SK-N-SH treated with all-trans-retinoic acid at 6 μM for 48 hours (cell line): ENCODE measurements around the gene CTIF.

Experiments
- ATAC-seq: fragments of 200-7000 bp; cut with Tn5 transposase; 3 replicates; pipeline ENCODE4 v1.9.1; 2020; ENCODE audit warnings: mild to moderate bottlenecking, moderate library complexity
- BACH2 ChIP-seq: fragments of 250-450 bp; sonication (Bioruptor Pico); IDR thresholded peaks from 2 replicates; pipeline ENCODE4 v1.9.0; 2021; ENCODE audit warnings: mild to moderate bottlenecking, borderline replicate concordance
- CREB5 ChIP-seq: fragments of 250-450 bp; sonication (Bioruptor Pico); IDR thresholded peaks from 2 replicates; pipeline ENCODE4 v1.5.1; 2020; ENCODE audit warnings: low read depth, mild to moderate bottlenecking, moderate library complexity
- CSDC2 ChIP-seq: fragments of 250-450 bp; sonication (Bioruptor Pico); IDR thresholded peaks from 2 replicates; pipeline ENCODE4 v1.5.0; 2020; ENCODE audit warnings: mild to moderate bottlenecking, moderate library complexity
- CSRNP3 ChIP-seq: fragments of 250-450 bp; sonication (Bioruptor Pico); IDR thresholded peaks from 2 replicates; pipeline ENCODE4 v1.5.1; 2021; ENCODE audit warnings: mild to moderate bottlenecking, moderate library complexity
- ESRRG ChIP-seq: fragments of 250-450 bp; sonication (Bioruptor Pico); IDR thresholded peaks from 2 replicates; pipeline ENCODE4 v1.6.1; 2021; ENCODE audit warnings: mild to moderate bottlenecking
- GLIS3 ChIP-seq: fragments of 250-450 bp; sonication (Bioruptor Pico); IDR thresholded peaks from 2 replicates; pipeline ENCODE4 v1.5.0; 2020; ENCODE audit warnings: mild to moderate bottlenecking, moderate library complexity
- ISL1 ChIP-seq: fragments of 250-450 bp; sonication (Bioruptor Pico); IDR thresholded peaks from 2 replicates; pipeline ENCODE4 v2.1.2; 2022; ENCODE audit warnings: mild to moderate bottlenecking, moderate library complexity
- OSR1 ChIP-seq: fragments of 250-450 bp; sonication (Bioruptor Pico); IDR thresholded peaks from 2 replicates; pipeline ENCODE4 v1.8.0; 2022; ENCODE audit warnings: moderate library complexity, mild to moderate bottlenecking, inconsistent platforms
- PATZ1 ChIP-seq: fragments of 250-450 bp; sonication (Bioruptor Pico); IDR thresholded peaks from 2 replicates; pipeline ENCODE4 v1.8.0; 2020; ENCODE audit warnings: mild to moderate bottlenecking, moderate library complexity, borderline replicate concordance
- POU6F1 ChIP-seq: fragments of 250-450 bp; sonication (Bioruptor Pico); IDR thresholded peaks from 2 replicates; pipeline ENCODE4 v1.8.0; 2021; ENCODE audit warnings: low read depth, mild to moderate bottlenecking, moderate library complexity, borderline replicate concordance
- RARB ChIP-seq: fragments of 250-450 bp; sonication (Bioruptor Pico); IDR thresholded peaks from 2 replicates; pipeline ENCODE4 v1.8.0; 2021; ENCODE audit warnings: mild to moderate bottlenecking, moderate library complexity
- SNAI2 ChIP-seq: fragments of 250-450 bp; sonication (Bioruptor Pico); IDR thresholded peaks from 2 replicates; pipeline ENCODE4 v1.5.0; 2020; ENCODE audit warnings: mild to moderate bottlenecking, moderate library complexity
- TCF4 ChIP-seq: fragments of 250-450 bp; sonication (Bioruptor Pico); IDR thresholded peaks from 2 replicates; pipeline ENCODE4 v1.8.0; 2021; ENCODE audit warnings: mild to moderate bottlenecking, moderate library complexity, borderline replicate concordance
- TOX ChIP-seq: fragments of 250-450 bp; sonication (Bioruptor Pico); IDR thresholded peaks from 2 replicates; pipeline ENCODE4 v1.8.0; 2021; ENCODE audit warnings: mild to moderate bottlenecking, moderate library complexity, borderline replicate concordance
- ZC3H10 ChIP-seq: fragments of 250-450 bp; sonication (Bioruptor Pico); IDR thresholded peaks from 2 replicates; pipeline ENCODE4 v1.5.1; 2021; ENCODE audit warnings: mild to moderate bottlenecking, moderate library complexity
- ZFP3 ChIP-seq: fragments of 250-450 bp; sonication (Bioruptor Pico); IDR thresholded peaks from 2 replicates; pipeline ENCODE4 v1.5.0; 2020; ENCODE audit warnings: mild to moderate bottlenecking, moderate library complexity
- ZFP30 ChIP-seq: fragments of 450-650 bp; formaldehyde crosslinking; IDR thresholded peaks from 2 replicates; pipeline ENCODE4 v1.5.0; 2022; ENCODE audit warnings: mild to moderate bottlenecking, moderate library complexity
- ZNF565 ChIP-seq: fragments of 450-650 bp; formaldehyde crosslinking; conservative IDR thresholded peaks from 2 replicates; pipeline ENCODE4 v1.5.0; 2020; ENCODE audit warnings: low read depth, mild to moderate bottlenecking, moderate library complexity
- ZNF70 ChIP-seq: fragments of 450-650 bp; formaldehyde crosslinking; IDR thresholded peaks from 2 replicates; pipeline ENCODE4 v1.5.0; 2020; ENCODE audit warnings: mild to moderate bottlenecking, moderate library complexity

Gene CTIF

GRCh38 chr18:48543228-48543627, 4.4 kb downstream of the CTIF start:
- TF ChIP-seq ZFP3 = no peak
- TF ChIP-seq CSRNP3 (CRISPR knock-in tag) = no peak
- TF ChIP-seq CSDC2 (CRISPR knock-in tag) = no peak
- no peak for TF ChIP-seq PATZ1 (CRISPR knock-in tag)
- TF ChIP-seq ISL1 (CRISPR knock-in tag) = no peak
- no peak for TF ChIP-seq ZFP30
- no peak for TF ChIP-seq TCF4 (CRISPR knock-in tag)
- TF ChIP-seq ZNF565 (CRISPR knock-in tag) = no peak
- ATAC-seq = no peak

GRCh38 chr18:48544116-48544515, 5.3 kb downstream of the CTIF start:
- no peak for ATAC-seq
- no peak for TF ChIP-seq ZC3H10
- TF ChIP-seq GLIS3 (CRISPR knock-in tag) = no peak
- TF ChIP-seq ZFP30 = no peak
- TF ChIP-seq SNAI2 (CRISPR knock-in tag) = no peak
- TF ChIP-seq CREB5 = no peak
- TF ChIP-seq RARB (CRISPR knock-in tag) = no peak
- TF ChIP-seq ESRRG (CRISPR knock-in tag) = no peak
- no peak for TF ChIP-seq POU6F1 (CRISPR knock-in tag)
- no peak for TF ChIP-seq OSR1 (CRISPR knock-in tag)
- TF ChIP-seq, all 23 proteins: peak for 0

GRCh38 chr18:48544661-48545415, 6.0 kb downstream of the CTIF start:
- ATAC-seq = no peak
- TF ChIP-seq ESRRG (CRISPR knock-in tag) = no peak
- no peak for TF ChIP-seq TOX (CRISPR knock-in tag)
- no peak for TF ChIP-seq ZFP30
- TF ChIP-seq, all 23 proteins: peak for 0

- no peak for TF ChIP-seq PATZ1 (CRISPR knock-in tag)
- no peak for TF ChIP-seq ZNF70 (CRISPR knock-in tag)
- peak; percentile 92; the same call in 1 of the 2 replicates for TF ChIP-seq BACH2 (CRISPR knock-in tag)
- TF ChIP-seq ISL1 (CRISPR knock-in tag) = 0 out of 2 replicates have a peak, but pooled peaks have one; percentile 14
- ATAC-seq = peak; percentile 53
Observed at GRCh38 chr18:48545757-48546321, 7.0 kb downstream of the CTIF start.
